ENCODE data around the gene MAP3K9.

MAP3K9 gene

DNA sequence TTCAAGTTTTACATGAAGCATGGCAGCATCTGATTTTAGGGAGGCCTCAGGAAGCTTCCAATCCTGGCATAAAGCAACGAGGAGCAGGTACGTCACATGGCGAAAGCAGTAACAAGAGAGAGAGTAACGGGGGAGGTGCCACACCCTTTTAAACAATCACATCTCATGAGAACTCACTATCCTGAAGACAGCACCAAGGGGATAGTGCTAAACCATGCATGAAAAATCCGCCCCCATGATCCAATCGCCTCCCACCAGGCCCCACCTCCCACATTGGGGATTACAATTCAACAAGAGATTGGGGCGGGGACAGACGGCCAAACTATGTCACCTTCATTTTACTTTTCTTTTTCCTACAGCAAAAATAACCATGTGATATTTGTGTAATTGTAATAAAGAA, 7.2 kb upstream of the MAP3K9 start:
- no peak for DNase-seq

GRCh38 chr14:70814466-70814865, 5.2 kb upstream of the MAP3K9 start:
- DNase-seq = no peak

- no peak for DNase-seq
These were observed 3.0 kb upstream of the MAP3K9 start for GRCh38 chr14:70812124-70812818.

GRCh38 chr14:70811578-70811977, 2.3 kb upstream of the MAP3K9 start:
- DNase-seq = no peak

DNA sequence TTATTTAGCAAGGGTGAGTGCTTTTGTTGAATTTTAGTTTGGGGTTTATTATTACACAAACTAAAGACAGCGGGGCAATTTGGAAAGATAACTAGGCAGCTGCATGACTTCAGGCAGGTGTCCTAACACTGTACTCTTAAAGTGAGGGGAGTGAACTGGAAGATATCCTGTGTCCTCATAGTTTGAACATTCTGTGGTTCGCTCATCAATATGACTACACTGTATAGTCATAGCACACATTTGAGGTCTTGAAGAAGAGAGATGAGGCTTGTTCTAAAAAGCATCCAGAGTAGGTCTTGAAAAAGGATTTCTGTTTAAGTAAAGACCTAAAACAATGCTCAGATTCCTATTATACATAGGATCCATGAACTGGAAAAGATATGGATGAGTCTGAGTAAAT, 1.7 kb upstream of the MAP3K9 start:
- no peak for DNase-seq

- no peak for DNase-seq
These were observed 1.3 kb upstream of the MAP3K9 start for GRCh38 chr14:70810621-70811020.

- no peak for DNase-seq
These were observed 693 bp downstream of the MAP3K9 start for GRCh38 chr14:70808416-70809224.

- DNase-seq = no peak
These were observed 1.4 kb downstream of the MAP3K9 start for GRCh38 chr14:70807898-70808415.

DNA sequence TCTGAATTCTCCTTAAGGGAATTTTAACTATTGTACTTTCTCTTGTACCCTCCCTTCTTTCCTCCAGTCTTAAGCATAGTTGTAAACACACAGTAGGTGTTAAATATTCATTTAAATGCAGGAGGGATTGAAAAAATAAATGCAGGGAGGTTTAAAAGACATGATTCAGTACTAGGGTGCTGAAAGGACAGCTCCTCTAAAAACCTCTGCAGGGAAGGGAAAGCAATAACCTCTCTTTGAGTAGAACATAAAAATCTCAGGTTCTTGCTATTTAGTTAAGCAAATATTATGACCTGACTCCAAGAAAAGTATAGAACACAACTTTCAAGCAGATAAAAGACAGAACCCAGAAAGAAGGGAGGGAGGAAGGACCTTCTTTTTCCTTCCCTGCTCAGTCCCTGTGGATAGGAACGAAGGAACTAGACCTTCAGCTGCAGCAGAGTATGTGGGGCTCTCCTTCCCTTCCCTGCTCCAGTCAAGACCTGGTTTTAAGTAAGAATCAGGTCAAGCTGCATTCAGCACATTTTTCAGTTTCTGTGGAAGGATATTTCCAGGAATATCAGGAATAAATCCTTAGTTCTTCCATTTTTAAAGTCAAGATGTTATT, 4.7 kb downstream of the MAP3K9 start:
- no peak for DNase-seq

- no peak for DNase-seq
These were observed 5.7 kb downstream of the MAP3K9 start for GRCh38 chr14:70803321-70804310.

- DNase-seq = no peak
These were observed 6.9 kb downstream of the MAP3K9 start for GRCh38 chr14:70802379-70802778.

DNA sequence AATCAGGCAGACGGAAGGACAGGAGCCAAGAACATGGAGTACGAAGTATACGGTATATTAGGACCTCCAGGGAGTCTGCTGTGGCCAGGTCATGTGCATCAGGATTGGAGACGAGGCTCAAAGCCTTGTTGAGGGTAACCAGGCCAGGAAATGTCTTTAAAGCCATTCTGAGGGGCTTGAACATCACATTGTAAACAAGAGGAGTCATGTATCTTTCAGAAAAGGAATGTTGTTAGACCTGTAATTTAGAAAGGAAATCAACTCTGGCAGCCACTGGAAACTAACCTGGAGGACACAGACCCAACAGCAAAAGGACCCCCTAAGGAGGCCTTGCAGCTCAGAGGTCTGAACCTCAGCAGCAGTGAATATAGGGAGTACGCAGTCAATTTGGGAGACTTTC, 7.5 kb downstream of the MAP3K9 start:
- DNase-seq = no peak

DNA sequence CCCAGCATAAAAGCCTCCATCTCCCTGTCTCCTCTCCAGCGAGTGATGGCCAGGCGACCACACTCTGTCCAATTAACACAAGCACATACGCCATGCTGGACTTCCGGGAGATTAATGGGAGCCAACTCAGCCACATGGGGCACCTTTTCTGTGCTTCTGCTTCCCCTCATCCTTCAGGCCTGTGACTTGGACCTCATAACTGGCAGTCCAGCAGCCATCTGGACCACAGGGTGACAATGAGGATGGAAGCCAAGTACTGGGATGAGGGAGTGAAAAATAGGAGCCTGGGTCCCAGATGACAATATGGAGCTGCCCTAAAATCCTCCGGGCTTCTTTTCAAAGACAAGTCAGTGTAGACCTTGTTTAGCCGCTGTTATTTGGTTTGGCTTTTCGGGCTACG, 12.8 kb downstream of the MAP3K9 start:
- DNase-seq = no peak

GRCh38 chr14:70794294-70794693, 15.0 kb downstream of the MAP3K9 start:
- no peak for DNase-seq

DNA sequence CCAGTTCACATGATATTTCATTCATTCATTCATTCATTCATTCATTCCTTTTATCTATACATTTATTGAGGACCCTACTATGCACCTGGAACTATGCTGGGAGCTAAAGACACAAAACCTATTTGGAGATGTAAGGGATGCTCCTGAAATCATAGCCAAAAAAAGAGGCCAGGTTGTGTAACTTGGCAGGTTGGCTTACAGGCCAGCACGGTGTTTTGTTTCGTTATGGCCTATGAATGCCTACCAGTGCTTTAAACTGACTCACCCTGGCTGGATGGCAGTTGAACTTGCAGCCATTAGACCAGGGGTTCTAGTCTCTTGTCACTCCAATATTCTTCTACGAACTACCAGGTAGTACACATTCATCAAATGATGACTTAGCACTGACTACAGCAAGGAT, 15.7 kb downstream of the MAP3K9 start:
- no peak for DNase-seq

GRCh38 chr14:70792939-70793338, 16.4 kb downstream of the MAP3K9 start:
- DNase-seq = no peak

DNA sequence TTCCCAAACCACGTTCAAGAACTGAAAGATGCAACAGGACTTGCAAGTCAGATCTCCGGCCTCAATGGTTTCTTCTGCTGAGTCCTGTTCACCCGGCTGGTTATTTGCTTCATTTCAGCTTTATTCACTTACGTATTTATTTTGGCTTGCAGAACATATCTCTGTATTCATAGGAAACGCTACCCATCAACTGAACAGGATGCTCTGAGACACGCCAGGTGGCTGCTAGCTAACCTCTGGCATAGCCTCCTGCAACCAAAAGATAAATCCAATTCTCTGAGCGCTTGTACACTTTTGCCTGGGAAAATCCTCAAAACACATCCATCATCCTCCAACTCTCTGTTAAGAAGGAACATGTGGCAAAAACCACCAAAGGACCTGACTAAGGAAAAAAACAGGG, 17.3 kb downstream of the MAP3K9 start:
- DNase-seq = no peak

DNA sequence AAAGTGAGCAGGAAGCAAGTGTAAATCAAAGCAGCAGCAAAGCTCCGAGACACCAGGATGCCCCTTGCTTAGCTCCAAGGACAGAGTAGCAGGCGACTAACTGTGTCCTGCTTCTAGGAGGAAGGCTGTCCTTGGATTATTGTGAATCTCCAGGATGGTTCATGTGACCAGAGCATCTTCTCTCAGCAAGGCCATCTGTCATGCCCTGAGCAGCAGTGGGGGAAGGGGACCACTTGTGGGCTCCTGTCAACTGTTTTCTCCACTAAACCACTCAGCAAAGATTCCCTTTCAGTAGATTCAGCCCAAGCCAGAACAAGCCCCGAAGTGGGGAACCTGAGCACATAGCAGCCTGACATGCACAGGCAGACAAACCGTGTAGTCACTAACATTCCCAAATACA, 19.4 kb downstream of the MAP3K9 start:
- no peak for DNase-seq

- DNase-seq = no peak
These were observed 20.0 kb downstream of the MAP3K9 start for GRCh38 chr14:70789361-70789760.

- no peak for DNase-seq
These were observed 20.4 kb downstream of the MAP3K9 start for GRCh38 chr14:70788898-70789297.

- DNase-seq = no peak
These were observed 23.8 kb downstream of the MAP3K9 start for GRCh38 chr14:70785556-70785955.

DNA sequence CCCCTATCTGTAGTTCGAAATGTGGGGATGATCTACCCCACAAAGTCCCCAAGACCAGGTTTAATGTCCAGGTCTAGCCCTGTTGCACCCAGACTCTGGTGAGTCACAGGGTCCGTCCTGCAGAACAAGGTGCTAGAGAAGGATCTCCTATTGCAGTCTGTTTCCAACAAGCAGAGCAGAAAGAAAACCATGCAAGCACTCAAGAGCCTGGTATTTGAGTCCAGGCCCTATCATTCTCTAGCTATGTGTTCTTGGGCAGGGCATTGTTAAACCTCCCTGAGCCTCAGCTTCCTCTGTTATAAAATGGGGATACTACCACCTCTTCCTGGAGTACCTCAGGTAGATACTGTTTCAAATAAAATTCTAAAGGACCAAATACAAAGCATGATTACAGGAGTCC, 24.4 kb downstream of the MAP3K9 start:
- DNase-seq = no peak

DNA sequence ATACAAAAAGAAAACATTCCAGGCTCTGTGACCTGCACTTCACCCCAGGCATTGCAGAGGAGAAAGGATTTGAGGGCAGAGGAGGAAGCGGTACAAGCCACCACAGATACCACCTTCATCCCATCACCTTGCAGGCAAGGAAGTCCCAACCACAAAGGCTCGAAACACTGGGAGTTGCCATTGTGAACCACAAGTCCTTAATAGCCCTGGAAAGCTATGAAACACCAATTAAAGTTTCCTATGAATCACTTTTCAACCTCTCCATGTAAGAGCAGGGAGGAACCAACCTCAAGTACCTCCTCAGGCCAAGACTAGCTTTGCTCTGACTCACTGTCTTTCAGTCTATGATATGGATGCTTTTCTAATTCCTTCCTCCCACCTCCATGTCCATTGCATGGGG, 27.0 kb downstream of the MAP3K9 start:
- DNase-seq = no peak
